Epidermal melanocyte (primary cell): Measurements from ENCODE around the gene BPTF.
"Not testable (repeated sequence)": the region's sequence is repeated elsewhere in the genome, so short reads cannot be mapped to it uniquely, and the experiment has no call there.

ENCODE experiments used
- DNase-seq: peaks from one replicate; pipeline ENCODE4 v3.0.0; 2011; ENCODE audit warnings: low spot score; ENCODE audit not compliant: insufficient read length

The BPTF gene

GRCh38 chr17:67891481-67892119 is 66.3 kb downstream of the BPTF start:
- no peak for DNase-seq

GRCh38 chr17:67902511-67903231 is 77.4 kb downstream of the BPTF start:
- DNase-seq, result peak; percentile 64

GRCh38 chr17:67905298-67905697 is 80.0 kb downstream of the BPTF start:
- not testable (repeated sequence) for DNase-seq

DNA sequence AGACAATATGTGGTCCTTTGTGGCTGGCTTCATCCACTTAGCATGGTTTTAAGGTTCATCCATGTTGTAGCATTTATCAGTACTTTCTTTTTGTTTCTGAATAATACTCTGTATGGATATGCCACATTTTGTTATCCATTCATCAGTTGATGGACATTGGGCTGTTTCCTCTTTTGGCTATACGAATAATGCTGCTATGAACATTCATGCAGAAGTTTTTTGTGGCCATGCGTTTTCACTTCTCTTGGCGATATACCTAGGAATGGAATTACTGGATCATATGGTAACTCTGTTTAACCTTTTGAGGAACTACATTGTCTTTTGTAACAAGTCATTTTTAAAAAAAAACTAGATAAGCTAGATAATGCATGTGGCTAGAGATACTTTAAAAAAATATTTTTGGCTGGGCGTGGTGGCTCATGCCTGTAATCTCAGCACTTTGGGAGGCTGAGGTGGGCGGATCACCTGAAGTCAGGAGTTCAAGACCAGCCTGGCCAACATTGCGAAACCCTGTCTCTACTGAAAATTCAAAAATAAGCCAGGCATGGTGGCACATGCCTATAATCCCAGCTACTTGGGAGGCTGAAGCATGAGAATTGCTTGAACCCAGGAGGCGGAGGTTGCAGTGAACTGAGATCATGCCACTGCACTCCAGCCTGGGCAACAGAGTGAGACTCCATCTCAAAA is 85.0 kb downstream of the BPTF start:
- DNase-seq, result not testable (repeated sequence)

DNA sequence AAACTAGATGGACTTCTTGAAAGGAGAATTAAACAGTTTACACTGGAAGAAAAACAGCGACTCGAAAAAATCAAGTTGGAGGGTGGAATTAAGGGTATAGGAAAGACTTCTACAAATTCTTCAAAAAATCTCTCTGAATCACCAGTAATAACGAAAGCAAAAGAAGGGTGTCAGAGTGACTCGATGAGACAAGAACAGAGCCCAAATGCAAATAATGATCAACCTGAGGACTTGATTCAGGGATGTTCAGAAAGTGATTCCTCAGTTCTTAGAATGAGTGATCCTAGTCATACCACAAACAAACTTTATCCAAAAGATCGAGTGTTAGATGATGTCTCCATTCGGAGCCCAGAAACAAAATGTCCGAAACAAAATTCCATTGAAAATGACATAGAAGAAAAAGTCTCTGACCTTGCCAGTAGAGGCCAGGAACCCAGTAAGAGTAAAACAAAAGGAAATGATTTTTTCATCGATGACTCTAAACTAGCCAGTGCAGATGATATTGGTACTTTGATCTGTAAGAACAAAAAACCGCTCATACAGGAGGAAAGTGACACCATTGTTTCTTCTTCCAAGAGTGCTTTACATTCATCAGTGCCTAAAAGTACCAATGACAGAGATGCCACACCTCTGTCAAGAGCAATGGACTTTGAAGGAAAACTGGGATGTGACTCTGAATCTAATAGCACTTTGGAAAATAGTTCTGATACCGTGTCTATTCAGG is 85.9 kb downstream of the BPTF start:
- no peak for DNase-seq

DNA sequence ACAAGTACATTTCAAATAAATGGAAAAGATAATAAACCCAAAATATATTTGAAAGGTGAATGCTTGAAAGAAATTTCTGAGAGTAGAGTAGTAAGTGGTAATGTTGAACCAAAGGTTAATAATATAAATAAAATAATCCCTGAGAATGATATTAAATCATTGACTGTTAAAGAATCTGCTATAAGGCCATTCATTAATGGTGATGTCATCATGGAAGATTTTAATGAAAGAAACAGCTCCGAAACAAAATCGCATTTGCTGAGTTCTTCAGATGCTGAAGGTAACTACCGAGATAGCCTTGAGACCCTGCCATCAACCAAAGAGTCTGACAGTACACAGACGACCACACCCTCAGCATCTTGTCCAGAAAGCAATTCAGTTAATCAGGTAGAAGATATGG is 86.8 kb downstream of the BPTF start:
- no peak for DNase-seq

- no peak for DNase-seq
Observed at GRCh38 chr17:67912656-67913055, 87.4 kb downstream of the BPTF start.

GRCh38 chr17:67920212-67920611 is 94.9 kb downstream of the BPTF start:
- no peak for DNase-seq

- DNase-seq, result no peak
Observed at GRCh38 chr17:67922503-67922902, 97.2 kb downstream of the BPTF start.

GRCh38 chr17:67928842-67929241 is 103.5 kb downstream of the BPTF start:
- not testable (repeated sequence) for DNase-seq

- no peak for DNase-seq
Observed at GRCh38 chr17:67931227-67931626, 105.9 kb downstream of the BPTF start.

DNA sequence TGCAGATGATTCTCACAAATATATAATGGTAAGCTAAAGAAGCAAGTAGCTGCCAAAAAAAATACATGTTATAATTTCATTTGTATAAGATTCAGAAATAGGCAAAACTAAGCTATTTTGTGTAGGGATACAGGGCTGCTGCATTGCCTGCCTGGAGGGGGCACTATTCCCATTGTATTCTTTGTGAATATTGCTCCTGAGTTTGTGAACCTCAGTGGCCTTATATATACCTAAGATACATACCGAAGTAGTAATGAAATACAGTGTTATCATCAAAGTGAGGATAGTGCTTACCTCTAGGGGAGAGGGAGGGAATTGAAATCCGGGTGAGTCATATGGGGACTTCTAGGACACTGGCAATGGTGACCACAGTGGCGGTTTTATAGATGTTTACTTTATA is 117.5 kb downstream of the BPTF start:
- DNase-seq, result no peak

- DNase-seq, result no peak
Observed at GRCh38 chr17:67944035-67944434, 118.7 kb downstream of the BPTF start.

DNA sequence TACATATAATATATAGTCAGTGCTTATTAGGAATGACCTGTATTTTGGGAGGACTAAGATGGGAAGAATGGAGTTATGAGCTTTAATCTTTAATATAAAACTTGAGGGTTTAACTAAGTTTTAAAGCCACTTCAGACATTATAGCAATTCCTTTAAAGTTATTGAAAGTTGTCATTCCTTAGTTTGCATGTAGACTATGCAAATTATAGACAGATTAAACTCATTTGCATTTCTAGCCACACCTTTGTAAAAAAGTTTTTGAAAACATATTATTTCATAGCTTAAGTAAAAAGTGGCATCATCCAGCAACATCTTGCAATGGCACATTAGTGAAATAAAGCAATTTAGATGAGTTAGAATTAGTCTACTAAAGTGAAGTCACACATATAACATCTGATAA is 121.2 kb downstream of the BPTF start:
- no peak for DNase-seq

DNA sequence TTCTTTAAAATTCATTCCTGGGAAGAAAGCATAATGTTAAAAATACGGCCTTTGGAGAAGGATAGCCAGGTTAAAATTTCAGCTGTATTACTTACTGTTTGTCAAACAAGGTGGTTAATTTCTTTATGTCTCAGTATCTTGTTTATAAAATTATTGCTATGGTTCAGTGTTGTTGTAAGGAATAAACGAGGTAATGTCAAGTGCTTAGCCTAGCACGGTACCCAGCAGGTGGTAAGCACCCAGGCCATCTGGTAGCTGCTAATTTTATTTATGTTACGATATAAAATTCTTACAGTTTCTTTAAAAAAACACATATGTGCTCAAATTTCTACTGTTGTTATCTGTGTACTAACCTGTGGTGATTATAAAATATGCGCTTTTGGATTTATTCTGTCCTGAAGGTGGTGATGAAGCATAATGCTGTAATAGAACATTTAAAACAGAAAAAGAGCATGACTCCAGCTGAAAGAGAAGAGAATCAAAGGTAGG is 122.1 kb downstream of the BPTF start:
- DNase-seq, result no peak

GRCh38 chr17:67950945-67951344 is 125.6 kb downstream of the BPTF start:
- no peak for DNase-seq

DNA sequence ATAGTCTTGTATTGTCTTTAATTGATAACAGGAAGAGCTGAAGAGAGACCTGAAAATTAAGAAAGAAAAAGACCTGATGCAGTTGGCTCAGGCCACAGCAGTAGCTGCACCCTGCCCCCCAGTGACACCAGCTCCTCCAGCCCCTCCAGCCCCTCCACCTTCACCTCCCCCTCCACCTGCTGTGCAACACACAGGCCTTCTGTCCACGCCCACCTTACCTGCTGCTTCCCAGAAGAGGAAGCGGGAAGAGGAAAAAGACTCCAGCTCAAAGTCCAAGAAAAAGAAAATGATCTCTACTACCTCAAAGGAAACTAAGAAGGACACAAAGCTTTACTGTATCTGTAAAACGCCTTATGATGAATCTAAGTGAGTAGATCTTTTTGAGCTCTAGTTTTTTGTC is 134.2 kb downstream of the BPTF start:
- DNase-seq, result no peak

DNA sequence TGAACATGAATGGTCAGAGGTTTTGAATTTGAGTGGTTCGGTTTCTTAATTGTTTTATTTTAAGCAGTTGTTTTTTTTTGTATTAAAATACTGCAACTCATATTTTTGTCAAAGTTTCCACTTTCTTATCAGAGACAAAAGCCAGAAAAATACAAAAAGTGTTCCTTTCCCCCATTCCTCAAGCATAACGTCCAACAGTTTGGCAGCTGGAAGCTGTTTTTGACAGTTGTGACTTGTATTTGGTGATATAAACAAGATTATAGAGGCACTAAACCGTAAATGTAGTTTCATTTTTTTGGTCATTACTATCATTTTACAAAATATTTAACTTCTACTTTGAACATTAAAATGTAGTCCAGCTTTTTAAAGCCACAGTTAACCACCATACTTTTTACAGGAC is 135.0 kb downstream of the BPTF start:
- DNase-seq, result not testable (repeated sequence)

GRCh38 chr17:67962156-67962555 is 136.9 kb downstream of the BPTF start:
- not testable (repeated sequence) for DNase-seq

DNA sequence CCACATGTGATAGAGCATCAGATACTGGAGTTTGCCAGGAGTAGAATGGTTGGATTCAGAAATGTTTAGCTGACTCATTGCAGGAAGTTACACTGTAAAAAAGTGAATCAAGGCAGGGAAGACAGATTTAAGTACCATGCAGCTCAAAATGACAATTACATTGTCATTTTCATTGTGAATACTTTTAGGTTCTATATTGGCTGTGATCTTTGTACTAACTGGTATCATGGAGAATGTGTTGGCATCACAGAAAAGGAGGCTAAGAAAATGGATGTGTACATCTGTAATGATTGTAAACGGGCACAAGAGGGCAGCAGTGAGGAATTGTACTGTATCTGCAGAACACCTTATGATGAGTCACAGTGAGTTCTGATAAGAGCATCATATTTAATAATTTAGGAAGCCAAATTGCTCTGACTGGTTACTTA is 137.9 kb downstream of the BPTF start:
- not testable (repeated sequence) for DNase-seq

- no peak for DNase-seq
Observed at GRCh38 chr17:67970783-67971182, 145.5 kb downstream of the BPTF start.

DNA sequence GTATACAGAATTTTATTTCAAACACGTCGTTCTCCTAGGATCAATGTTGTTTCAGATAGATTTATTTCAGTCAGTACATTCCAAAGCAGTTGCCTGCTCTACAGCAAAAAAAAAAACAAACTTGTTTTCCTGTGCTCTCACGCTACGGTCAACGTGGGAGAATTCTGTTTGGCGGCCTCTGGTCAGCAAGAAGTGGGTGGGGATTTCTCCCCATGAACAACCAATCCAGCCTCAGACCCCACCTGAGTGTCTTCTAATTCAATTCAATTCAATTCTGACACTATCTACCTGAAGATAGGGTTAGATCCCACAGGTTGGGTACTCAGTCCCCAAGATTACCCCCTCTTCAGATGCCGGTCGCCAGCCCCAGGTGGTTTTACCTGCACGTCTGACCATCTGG is 148.9 kb downstream of the BPTF start:
- no peak for DNase-seq
